SK-N-SH (cell line): ENCODE measurements around the gene MAP3K1. TPM values are rescaled to one million over a fixed set of nuclear protein-coding genes. Genes with fewer than 3 reads are reported as not detected.

ENCODE experiments used
- CTCF ChIA-PET: fragments of 300-600, 350-600 bp; formaldehyde crosslinking; extraction: SDS; loops from one replicate; lab custom pipeline; 2021; lab: Yijun Ruan, JAX
- POLR2A ChIA-PET: fragments of 350-600 bp; sonication (Branson Sonifier 250); formaldehyde crosslinking; extraction: SDS; loops from one replicate; lab custom pipeline; 2020; ENCODE audit warnings: antibody characterized with exemption, inconsistent platforms; lab: Yijun Ruan, JAX
- DNase-seq: peaks from one replicate; pipeline ENCODE4 v3.0.0; 2012
- H2AFZ ChIP-seq: fragments of 200-600 bp; sonication (generic); 2 replicates; pipeline ENCODE4 v1.8.1; 2016; ENCODE audit warnings: antibody characterized with exemption, mild to moderate bottlenecking, low read depth
- H3F3A ChIP-seq: fragments of 200-600 bp; sonication (generic); replicated peaks from 2 replicates; pipeline ENCODE3; 2016; ENCODE audit warnings: antibody characterized with exemption, mild to moderate bottlenecking; ENCODE audit not compliant: insufficient read depth
- H3K27ac ChIP-seq, 2 experiments: fragments of 200-500 bp in 1 of 2; fragments of 200-600 bp in 1 of 2; sonication (Bioruptor generic) in 1 of 2; sonication (generic), shearing (Covaris generic) in 1 of 2; 2 replicates each; pipeline versions ENCODE4 v1.5.1 to v1.6.1; 2014 to 2016; ENCODE audit warnings: low read depth in 2 of 2, inconsistent platforms in 1 of 2, low read length in 1 of 2, mild to moderate bottlenecking in 1 of 2, mixed read lengths in 1 of 2
- H3K27me3 ChIP-seq: fragments of 200-600 bp; sonication (generic), shearing (Covaris generic); 2 replicates; pipeline ENCODE4 v1.6.1; 2016; ENCODE audit warnings: mixed run types; ENCODE audit not compliant: insufficient read depth
- H3K36me3 ChIP-seq, 2 experiments: fragments of 200-500 bp in 1 of 2; fragments of 200-600 bp in 1 of 2; sonication (Bioruptor generic) in 1 of 2; sonication (generic) in 1 of 2; replicated peaks in 1 of 2; 2 replicates each; pipeline versions ENCODE3 to v1.5.1; 2014 to 2016; ENCODE audit warnings: low read length in 1 of 2, mild to moderate bottlenecking in 1 of 2; ENCODE audit not compliant: insufficient read depth in 2 of 2, control insufficient read depth in 1 of 2
- H3K4me1 ChIP-seq, 2 experiments: fragments of 200-500 bp in 1 of 2; fragments of 200-600 bp in 1 of 2; sonication (Bioruptor generic) in 1 of 2; sonication (generic), shearing (Covaris generic) in 1 of 2; 2 replicates each; pipeline versions ENCODE4 v1.5.1 to v1.6.1; 2014 to 2016; ENCODE audit warnings: low read depth in 1 of 2, low read length in 1 of 2, mixed run types in 1 of 2; ENCODE audit not compliant: insufficient read depth in 2 of 2, control insufficient read depth in 1 of 2
- H3K4me2 ChIP-seq: fragments of 200-600 bp; sonication (generic), shearing (Covaris generic); 2 replicates; pipeline ENCODE4 v1.6.1; 2017; ENCODE audit warnings: mixed run types
- H3K4me3 ChIP-seq, 2 experiments: fragments of 200-500 bp in 1 of 2; fragments of 200-600 bp in 1 of 2; sonication (Bioruptor generic) in 1 of 2; sonication (generic), shearing (Covaris generic) in 1 of 2; 2 replicates each; pipeline versions ENCODE4 v1.5.1 to v1.8.1; 2014 to 2016; ENCODE audit warnings: low read depth in 2 of 2, inconsistent platforms in 1 of 2, low read length in 1 of 2, mild to moderate bottlenecking in 1 of 2, mixed read lengths in 1 of 2, moderate library complexity in 1 of 2
- H3K79me2 ChIP-seq: fragments of 200-600 bp; sonication (generic); 2 replicates; pipeline ENCODE4 v1.8.1; 2017; ENCODE audit warnings: mild to moderate bottlenecking; ENCODE audit not compliant: insufficient read depth
- H3K9ac ChIP-seq: fragments of 200-600 bp; sonication (generic); 2 replicates; pipeline ENCODE4 v1.6.1; 2017; ENCODE audit warnings: mixed run types
- H3K9me2 ChIP-seq: fragments of 200-600 bp; sonication (generic); 2 replicates; pipeline ENCODE4 v1.6.1; 2017; ENCODE audit warnings: mixed run types
- H3K9me3 ChIP-seq: fragments of 200-600 bp; sonication (generic); 2 replicates; pipeline ENCODE4 v1.6.1; 2017; ENCODE audit warnings: mixed run types, mild to moderate bottlenecking, moderate library complexity
- H4K20me1 ChIP-seq: fragments of 200-600 bp; sonication (generic); 2 replicates; pipeline ENCODE4 v1.6.1; 2017; ENCODE audit warnings: mild to moderate bottlenecking, mixed run types; ENCODE audit not compliant: insufficient read depth
- CTCF ChIP-seq: fragments of 200-600 bp; sonication (generic); IDR thresholded peaks from 2 replicates; pipeline ENCODE4 v1.6.1; 2017; ENCODE audit warnings: antibody characterized with exemption, mild to moderate bottlenecking, moderate library complexity
- EZH2phosphoT487 ChIP-seq: fragments of 200-600 bp; sonication (generic); IDR thresholded peaks from 2 replicates; pipeline ENCODE4 v1.6.1; 2017; ENCODE audit warnings: low read depth, mixed run types, mild to moderate bottlenecking, antibody characterized with exemption, moderate library complexity, borderline replicate concordance
- FOSL2 ChIP-seq: IDR thresholded peaks from 2 replicates; pipeline ENCODE4 v1.4.0; 2012; ENCODE audit warnings: low read depth, mild to moderate bottlenecking, moderate library complexity, borderline replicate concordance
- FOXM1 ChIP-seq: IDR thresholded peaks from 2 replicates; pipeline ENCODE4 v1.4.0; 2012; ENCODE audit warnings: low read depth, mild to moderate bottlenecking
- GABPA ChIP-seq: IDR thresholded peaks from 2 replicates; pipeline ENCODE4 v1.4.0; 2012; ENCODE audit warnings: low read depth, mild to moderate bottlenecking
- JUND ChIP-seq: IDR thresholded peaks from 2 replicates; pipeline ENCODE4 v1.4.0; 2012
- RCOR1 ChIP-seq: fragments of 150-350 bp; IDR thresholded peaks from 2 replicates; pipeline ENCODE4 v1.6.1; 2017; ENCODE audit warnings: antibody characterized with exemption, low read length
- RXRA ChIP-seq: IDR thresholded peaks from 2 replicates; pipeline ENCODE4 v1.4.0; 2012; ENCODE audit warnings: low read depth, mild to moderate bottlenecking, borderline replicate concordance
- SIN3A ChIP-seq: IDR thresholded peaks from 2 replicates; pipeline ENCODE4 v1.6.1; 2012; ENCODE audit warnings: low read depth, mild to moderate bottlenecking, low read length, moderate library complexity, borderline replicate concordance
- SMC3 ChIP-seq: IDR thresholded peaks from 2 replicates; pipeline ENCODE4 v1.6.1; 2012; ENCODE audit warnings: low read depth, low read length, improper control_type of control experiment
- TCF12 ChIP-seq: IDR thresholded peaks from 2 replicates; pipeline ENCODE4 v1.4.0; 2012
- YY1 ChIP-seq: IDR thresholded peaks from 2 replicates; pipeline ENCODE4 v1.4.0; 2012; ENCODE audit warnings: low read depth, mild to moderate bottlenecking
- ZBTB33 ChIP-seq: IDR thresholded peaks from 2 replicates; pipeline ENCODE4 v1.4.0; 2012; ENCODE audit warnings: low read depth, borderline replicate concordance
- WGBS: methylation state at CpG from one replicate; pipeline ENCODE4 v1.1.6; 2017; ENCODE audit warnings: low lambda C conversion rate; 5-methylcytosine and 5-hydroxymethylcytosine counted together
- polyA plus RNA-seq, 3 experiments: library from polyadenylated mRNA; depleted of rRNA; stranded (reverse); fragments of >200 nt; gene quantifications; 2 replicates each; pipeline ENCODE4 v1.2.3, GENCODE V29; 2012
- TF ChIP-seq, protein P1 (sequence below): IDR thresholded peaks from 2 replicates; pipeline ENCODE4 v1.6.1; 2012; ENCODE audit warnings: mild to moderate bottlenecking, low read depth, low read length, moderate library complexity

The MAP3K1 gene
- polyA plus RNA-seq, 1 of the 3 experiments (the other 2 are of a cell fraction) = 2.2 TPM

GRCh38 chr5:56813302-56813701 is 2.0 kb upstream of the MAP3K1 start:
- 86% methylated on average over 4 of the region's 4 CpGs for WGBS
- no peaks in the 10 kb centered on the region for H3K9me3 ChIP-seq
- no peaks in the 10 kb centered on the region for H3K36me3 ChIP-seq
- peaks cover 3% of the 10 kb centered on the region for H3F3A ChIP-seq
- H3K27me3 ChIP-seq = no peaks in the 10 kb centered on the region
- no peak for TF ChIP-seq EZH2phosphoT487
- TF ChIP-seq FOSL2 = no peak
- TF ChIP-seq FOXM1 = no peak
- TF ChIP-seq ZBTB33 = no peak
- TF ChIP-seq SMC3 = no peak
- TF ChIP-seq TCF12 = no peak
- no peak for TF ChIP-seq CTCF
- no peak for TF ChIP-seq JUND
- TF ChIP-seq YY1 = no peak
- TF ChIP-seq GABPA = no peak
- TF ChIP-seq SIN3A = no peak
- TF ChIP-seq RXRA = no peak
- TF ChIP-seq, protein P1, sequence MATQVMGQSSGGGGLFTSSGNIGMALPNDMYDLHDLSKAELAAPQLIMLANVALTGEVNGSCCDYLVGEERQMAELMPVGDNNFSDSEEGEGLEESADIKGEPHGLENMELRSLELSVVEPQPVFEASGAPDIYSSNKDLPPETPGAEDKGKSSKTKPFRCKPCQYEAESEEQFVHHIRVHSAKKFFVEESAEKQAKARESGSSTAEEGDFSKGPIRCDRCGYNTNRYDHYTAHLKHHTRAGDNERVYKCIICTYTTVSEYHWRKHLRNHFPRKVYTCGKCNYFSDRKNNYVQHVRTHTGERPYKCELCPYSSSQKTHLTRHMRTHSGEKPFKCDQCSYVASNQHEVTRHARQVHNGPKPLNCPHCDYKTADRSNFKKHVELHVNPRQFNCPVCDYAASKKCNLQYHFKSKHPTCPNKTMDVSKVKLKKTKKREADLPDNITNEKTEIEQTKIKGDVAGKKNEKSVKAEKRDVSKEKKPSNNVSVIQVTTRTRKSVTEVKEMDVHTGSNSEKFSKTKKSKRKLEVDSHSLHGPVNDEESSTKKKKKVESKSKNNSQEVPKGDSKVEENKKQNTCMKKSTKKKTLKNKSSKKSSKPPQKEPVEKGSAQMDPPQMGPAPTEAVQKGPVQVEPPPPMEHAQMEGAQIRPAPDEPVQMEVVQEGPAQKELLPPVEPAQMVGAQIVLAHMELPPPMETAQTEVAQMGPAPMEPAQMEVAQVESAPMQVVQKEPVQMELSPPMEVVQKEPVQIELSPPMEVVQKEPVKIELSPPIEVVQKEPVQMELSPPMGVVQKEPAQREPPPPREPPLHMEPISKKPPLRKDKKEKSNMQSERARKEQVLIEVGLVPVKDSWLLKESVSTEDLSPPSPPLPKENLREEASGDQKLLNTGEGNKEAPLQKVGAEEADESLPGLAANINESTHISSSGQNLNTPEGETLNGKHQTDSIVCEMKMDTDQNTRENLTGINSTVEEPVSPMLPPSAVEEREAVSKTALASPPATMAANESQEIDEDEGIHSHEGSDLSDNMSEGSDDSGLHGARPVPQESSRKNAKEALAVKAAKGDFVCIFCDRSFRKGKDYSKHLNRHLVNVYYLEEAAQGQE = no peak
- TF ChIP-seq RCOR1 = no peak
- no peak overlapping the region for H3K9ac ChIP-seq
- CTCF ChIA-PET = interaction anchor here (1.0 to 2.8 kb wide), 4 partner anchors 25 to 543 kb away, joined by 3 to 14 read pairs (median 3); no protein-coding TSS in a partner anchor
- H3K4me1 ChIP-seq = peaks cover 0 to 14% of the 10 kb centered on the region in 2 experiments; a peak in 2 of 4 replicates
- H3K79me2 ChIP-seq = peaks cover 27% of the 10 kb centered on the region
- no peak overlapping the region for H3K4me2 ChIP-seq
- no peak for DNase-seq
- H2AFZ ChIP-seq = no peak overlapping the region
- POLR2A ChIA-PET = interaction anchor here (0.7 to 2.3 kb wide), 2 partner anchors 47 to 49 kb away, joined by 3 to 6 read pairs; no protein-coding TSS in a partner anchor
- no peaks in the 10 kb centered on the region for H4K20me1 ChIP-seq
- no peaks in the 10 kb centered on the region for H3K9me2 ChIP-seq
- H3K27ac ChIP-seq = peak overlapping the region in 1 of 2 experiments; percentile 97; a peak in 2 of 4 replicates
- H3K4me3 ChIP-seq = no peak overlapping the region
